Effector CD8-positive, alpha-beta T cell (primary cell): ENCODE measurements around the gene HEATR1.
A peak's percentile ranks its signal among the peaks of the same experiment; 100 is the strongest.
"Not testable (repeated sequence)": the region's sequence is repeated elsewhere in the genome, so short reads cannot be mapped to it uniquely, and the experiment has no call there.

Experiments
- DNase-seq: peaks from one replicate; lab custom pipeline; 2025; lab: John Stamatoyannopoulos, UW
- total RNA-seq, 4 experiments: gene quantifications; one replicate each; lab custom pipeline; 2026; lab: John Stamatoyannopoulos, UW

Gene HEATR1
- 118 to 190 (median 129) reads per million in 4 experiments for total RNA-seq

DNA sequence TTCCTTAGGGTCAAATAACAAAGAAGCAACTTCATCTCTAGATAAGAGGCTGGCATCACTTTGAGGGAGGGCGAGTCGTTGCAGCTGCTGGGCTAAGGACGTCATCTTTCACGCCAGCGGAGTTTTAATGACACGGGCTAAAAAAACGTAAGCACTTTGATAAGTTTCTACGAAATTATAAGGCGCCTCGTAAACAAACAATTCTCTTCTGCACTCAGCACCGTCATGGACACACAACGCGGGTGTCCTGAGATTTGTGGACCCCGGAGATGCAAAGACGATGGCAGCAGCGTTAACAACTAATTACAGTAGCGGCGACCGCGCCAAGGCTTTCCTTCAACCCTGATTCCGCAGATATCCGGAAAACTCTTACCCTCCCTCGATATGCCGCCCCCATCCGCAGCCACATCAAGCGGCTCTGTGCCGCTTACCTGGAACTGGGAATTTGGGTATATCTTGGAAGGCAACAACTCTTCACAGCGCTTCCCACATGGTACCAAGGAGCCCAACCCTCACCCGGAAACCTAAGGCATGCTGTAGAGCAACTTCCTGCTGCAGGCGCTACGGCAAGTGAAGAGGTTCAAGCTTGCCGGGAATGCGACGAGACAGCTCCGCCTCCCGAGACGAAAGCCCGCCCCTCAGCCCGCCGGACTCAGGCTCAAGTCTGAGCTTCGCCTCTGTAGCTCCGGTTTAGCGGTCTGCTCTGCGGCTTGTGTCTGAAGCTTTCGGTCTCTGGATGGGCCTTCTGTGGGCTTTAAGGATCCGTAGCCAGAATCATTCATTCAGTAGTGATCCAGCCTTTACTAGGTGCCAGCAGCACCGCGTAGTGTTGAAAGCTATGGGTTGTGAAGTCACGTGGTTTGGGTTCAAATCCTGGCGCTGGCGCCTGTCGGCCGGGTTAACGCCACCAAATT is at the start of gene HEATR1:
Gene HEATR1 (minus strand): TSS at position 526 of the 914 bp plus-strand sequence. CDS start 421 bp downstream, at position 105.
- peak; percentile 65 for DNase-seq

DNA sequence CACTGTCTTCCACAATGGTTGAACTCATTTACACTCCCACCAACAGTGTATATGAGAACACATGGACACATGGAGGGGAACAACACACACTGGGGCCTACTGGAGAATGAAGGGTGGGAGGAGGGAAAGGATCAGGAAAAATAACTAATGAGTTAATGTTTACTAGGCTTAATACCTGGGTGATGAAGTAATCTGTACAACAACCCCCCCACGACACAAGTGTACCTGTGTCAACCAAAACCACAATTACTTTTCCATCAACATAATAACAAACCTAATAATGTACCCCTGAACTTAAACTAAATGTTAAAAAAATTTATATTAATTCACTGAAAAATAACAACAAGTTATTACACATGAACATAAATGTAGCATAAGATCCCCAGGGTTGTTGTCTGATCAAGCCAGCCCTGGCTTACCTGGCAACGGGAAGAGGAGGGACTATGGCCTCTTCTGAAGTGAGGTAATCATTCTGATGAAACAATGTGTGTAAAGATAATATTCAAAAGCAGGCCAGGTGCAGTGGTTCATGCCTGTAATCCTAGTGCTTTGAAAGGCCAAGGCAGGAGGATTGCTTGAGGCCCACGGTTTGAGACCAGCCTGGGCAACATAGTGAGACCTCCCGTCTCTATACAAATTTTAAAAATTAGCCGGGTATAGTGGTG is 40.8 kb upstream of the HEATR1 start:
- no peak for DNase-seq

- DNase-seq: no peak
These were observed 38.4 kb upstream of the HEATR1 start for GRCh38 chr1:236642763-236643162.

DNA sequence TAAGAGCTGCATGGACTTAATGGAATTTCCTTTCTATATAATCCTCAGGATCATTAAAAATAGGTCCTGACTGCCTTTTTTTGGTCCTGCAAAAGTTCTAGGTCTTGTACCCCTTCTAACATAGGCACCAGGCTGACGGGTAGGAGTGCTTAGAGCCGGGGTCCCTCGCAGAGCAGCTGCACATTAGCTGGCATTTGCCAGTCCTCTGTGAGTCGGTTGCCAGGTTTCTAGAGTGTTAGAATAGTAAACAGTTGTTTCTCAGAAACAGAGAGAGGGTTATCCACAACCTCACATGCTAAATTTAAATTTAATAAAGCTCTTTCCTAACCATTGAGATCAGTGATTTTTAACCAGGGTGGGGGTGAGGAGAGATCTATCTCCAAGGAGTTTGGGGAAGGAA is 35.4 kb upstream of the HEATR1 start:
- no peak for DNase-seq

- no peak for DNase-seq
These were observed 34.6 kb upstream of the HEATR1 start for GRCh38 chr1:236638945-236639344.

DNA sequence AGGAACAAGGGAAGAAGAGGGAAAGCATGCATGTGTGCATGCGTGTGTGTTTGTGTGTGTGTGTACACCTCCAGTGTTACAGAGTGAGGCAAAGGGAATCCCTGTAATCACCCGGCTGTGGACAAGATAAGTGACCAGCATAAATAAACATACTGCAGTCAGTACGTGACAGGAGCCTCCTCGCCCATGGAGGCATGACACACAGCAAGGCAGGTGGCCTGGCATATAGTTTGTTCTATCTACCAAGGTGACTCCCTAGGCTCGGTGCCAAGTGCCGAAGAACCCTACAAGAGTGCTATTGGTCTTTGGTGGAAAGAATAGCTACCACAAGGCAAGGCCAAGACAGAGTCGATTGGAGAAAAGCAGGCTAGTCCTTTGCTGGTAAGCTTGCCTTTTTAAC is 31.7 kb upstream of the HEATR1 start:
- DNase-seq: no peak

DNA sequence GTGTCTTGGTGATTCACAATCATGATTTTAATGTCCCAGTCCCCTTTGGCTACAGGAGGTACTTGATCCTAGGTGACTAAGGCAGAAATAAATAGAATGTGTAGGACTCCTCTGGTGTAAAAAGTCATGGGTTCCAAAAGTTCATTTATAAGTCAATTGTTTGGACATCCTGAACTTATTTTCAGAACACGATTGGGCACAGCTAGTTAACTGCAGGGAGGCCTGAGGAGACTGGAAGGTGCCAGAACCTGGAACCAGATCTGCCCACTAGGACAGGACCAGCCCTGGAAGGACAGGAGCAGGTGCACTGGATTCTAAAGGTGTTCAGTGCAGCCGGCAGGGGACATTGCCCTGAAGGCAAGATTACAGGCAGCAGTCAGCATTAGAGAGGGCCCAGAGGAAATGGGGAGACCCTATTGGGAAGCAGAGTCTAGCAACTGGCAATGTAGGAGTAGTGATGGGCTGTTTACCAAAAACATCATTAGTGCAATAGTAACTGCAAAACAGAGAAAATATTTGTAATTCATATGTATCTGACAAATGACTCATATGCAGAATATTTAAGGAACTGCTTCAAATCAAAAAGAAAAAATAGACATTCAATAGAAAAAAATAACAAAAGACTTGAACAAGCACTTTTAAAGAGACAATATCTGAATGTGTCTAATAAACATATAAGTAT is 23.6 kb upstream of the HEATR1 start:
- no peak for DNase-seq

DNA sequence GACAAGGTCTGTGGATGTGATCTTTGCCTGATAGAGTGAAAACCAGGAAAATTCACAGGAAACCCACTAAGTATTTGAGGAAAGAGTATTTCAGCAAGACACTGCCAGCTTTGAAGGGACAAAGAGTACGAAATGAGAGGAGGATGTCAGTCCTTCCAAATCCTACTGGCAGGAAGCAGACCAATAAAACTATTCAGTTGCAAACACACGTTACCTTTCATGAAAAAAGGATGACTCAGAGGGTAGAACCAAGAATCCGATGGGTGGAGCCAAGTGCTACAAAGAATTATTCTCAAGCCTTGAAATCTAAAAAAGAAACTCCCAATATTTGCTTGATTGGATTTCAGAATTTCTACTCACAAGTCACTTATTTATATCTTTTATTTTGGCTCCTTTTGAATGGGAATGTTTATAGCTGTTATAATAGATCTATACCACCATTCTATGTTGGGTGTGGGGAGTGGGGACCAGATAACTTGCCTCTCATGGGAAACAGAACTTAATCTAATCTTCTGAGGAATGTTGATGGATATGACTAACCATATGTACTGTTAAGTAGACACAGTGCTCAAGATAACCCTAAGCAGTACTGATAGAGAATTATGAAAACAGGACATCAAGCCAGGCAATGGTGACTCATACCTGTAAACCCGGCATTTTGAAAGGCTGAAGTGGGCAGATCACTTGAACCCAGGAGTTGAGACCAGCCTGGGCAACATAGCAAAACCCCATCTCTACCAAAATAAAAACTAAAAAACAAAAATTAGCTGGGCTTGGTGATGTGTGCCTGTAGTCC is 19.3 kb upstream of the HEATR1 start:
- no peak for DNase-seq

GRCh38 chr1:236622407-236622806 is 18.1 kb upstream of the HEATR1 start:
- no peak for DNase-seq

GRCh38 chr1:236619398-236619797 is 15.1 kb upstream of the HEATR1 start:
- DNase-seq: no peak

DNA sequence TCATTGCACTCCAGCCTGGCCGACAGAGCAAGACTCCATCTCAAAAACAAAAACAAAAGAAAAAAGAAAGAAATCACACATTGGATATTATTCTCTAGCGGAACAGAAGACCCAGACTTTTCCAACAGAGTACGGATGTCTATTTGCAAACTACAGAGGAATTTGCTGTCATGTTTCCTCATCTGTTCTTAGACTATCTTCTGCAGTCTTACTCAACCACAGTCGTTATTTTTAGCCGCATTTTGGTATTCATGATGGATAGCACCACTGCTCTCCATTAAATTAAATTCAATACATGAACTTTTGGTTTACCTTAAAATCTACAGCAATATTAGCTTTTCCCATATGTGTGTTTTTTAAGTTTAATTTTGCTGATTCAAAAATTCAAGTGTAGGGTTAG is 14.2 kb upstream of the HEATR1 start:
- no peak for DNase-seq

GRCh38 chr1:236615399-236616148 is 11.3 kb upstream of the HEATR1 start:
- no peak for DNase-seq

- no peak for DNase-seq
These were observed 8.0 kb upstream of the HEATR1 start for GRCh38 chr1:236612349-236612748.

DNA sequence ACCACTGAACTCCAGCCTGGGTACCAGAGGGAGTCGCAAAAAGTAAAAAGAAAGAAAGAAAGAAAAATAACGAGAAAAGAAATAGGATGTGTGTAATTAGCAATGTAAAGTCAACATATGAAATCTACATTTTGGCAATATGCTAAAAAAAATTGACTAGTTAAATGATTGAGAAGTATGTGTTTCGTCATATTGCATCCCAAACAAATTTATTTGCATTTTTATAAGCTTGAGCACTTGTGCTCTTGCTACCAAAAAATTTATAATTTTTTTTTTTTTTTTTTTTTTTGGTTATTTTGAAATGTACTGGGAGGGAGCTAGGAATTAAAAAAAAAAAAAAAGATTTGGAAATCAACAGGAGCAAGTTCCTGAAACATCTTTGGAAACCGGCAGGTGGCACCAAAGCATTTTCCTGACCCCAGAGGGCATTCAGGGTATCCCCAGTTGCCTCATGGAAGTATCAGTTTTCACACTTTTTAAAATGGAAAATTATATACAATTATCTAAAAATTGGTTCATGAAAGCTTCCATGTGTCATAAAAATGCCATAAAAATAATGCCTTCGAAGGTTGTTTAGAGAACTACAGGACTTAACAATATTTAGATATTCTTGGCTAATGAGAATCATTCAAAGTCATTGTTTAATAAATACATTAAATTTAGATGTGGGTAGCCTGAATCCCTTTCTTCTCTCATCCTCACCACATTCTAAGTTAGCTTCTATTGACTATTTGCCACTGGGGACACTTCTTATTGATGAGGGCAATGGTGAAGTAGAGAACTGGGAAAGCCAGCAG is 4.8 kb upstream of the HEATR1 start:
- no peak for DNase-seq

GRCh38 chr1:236607597-236607996 is 3.3 kb upstream of the HEATR1 start:
- not testable (repeated sequence) for DNase-seq

DNA sequence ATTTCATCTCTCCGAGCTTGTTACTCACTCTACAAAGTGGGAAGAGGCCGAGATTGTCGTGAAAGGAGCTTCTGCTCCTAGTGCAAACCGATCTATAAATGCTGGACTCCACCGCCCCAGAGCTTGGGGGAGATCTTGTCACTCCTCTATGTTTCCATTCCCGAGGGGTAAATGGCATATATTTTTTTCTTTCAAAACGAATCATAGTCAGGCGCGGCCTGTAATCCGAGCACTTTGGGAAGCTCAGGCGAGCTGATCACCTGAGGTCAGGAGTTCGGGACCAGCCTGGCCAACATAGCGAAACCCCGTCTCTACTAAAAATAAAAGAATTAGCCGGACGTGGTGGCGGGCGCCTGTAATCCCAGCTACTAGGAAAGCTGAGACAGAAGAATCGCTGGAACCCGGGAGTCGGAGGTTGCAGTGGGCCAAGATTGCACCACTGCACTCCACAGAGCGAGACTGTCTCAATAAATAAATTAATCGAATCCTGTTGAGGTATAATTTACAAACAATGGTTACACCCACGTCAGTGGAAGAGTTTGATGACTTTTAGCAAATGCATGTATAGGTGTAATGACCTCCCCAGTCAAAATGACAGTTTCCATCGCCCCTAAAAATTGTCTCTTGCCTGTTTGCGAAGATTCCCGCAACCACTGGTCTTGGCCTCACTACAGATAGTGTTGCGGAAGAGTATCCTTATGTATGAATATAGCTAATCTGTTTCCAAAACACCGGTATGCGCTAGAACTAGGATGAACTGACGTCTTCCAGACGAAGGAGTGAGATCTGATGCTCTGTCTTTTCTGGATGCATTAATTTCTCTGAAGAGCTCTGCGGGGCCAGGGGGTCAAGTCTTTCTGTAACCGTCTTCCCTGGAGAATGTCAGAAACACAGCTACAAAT is 840 bp upstream of the HEATR1 start:
- DNase-seq: no peak

GRCh38 chr1:236602171-236602570 is 2.1 kb downstream of the HEATR1 start:
- no peak for DNase-seq

GRCh38 chr1:236590553-236591150 is 13.7 kb downstream of the HEATR1 start:
- DNase-seq: no peak

- no peak for DNase-seq
These were observed 14.8 kb downstream of the HEATR1 start for GRCh38 chr1:236589531-236589930.
